Gastrocnemius medialis (tissue), 4 donors: Measurements from ENCODE around the gene CIART.

Experiments used
- POLR2A ChIP-seq, 2 donors: fragments of 450-650 bp; IDR thresholded peaks; one replicate each; pipeline ENCODE4 v1.6.1; 2017; ENCODE audit warnings: antibody characterized with exemption in 2 of 2, mild to moderate bottlenecking in 2 of 2, moderate library complexity in 2 of 2
- TF ChIP-seq, protein P1 (sequence below), 5 experiments: fragments of 450-650 bp in 3 of 5; fragments of 200-600 bp in 2 of 5; sonication (generic) in 2 of 5; IDR thresholded peaks in 4 of 5; conservative IDR thresholded peaks in 1 of 5; 1 replicate in 4 of 5; 2 replicates in 1 of 5; pipeline ENCODE4 v1.5.1; 2016 to 2019; ENCODE audit warnings: antibody characterized with exemption in 5 of 5, mild to moderate bottlenecking in 3 of 5, moderate library complexity in 3 of 5

- TF ChIP-seq, protein P1, sequence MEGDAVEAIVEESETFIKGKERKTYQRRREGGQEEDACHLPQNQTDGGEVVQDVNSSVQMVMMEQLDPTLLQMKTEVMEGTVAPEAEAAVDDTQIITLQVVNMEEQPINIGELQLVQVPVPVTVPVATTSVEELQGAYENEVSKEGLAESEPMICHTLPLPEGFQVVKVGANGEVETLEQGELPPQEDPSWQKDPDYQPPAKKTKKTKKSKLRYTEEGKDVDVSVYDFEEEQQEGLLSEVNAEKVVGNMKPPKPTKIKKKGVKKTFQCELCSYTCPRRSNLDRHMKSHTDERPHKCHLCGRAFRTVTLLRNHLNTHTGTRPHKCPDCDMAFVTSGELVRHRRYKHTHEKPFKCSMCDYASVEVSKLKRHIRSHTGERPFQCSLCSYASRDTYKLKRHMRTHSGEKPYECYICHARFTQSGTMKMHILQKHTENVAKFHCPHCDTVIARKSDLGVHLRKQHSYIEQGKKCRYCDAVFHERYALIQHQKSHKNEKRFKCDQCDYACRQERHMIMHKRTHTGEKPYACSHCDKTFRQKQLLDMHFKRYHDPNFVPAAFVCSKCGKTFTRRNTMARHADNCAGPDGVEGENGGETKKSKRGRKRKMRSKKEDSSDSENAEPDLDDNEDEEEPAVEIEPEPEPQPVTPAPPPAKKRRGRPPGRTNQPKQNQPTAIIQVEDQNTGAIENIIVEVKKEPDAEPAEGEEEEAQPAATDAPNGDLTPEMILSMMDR (IDR thresholded peaks at IDR 0.05 in 4 of 5, conservative IDR thresholded peaks at IDR 0.05 in 1 of 5) = no peak
- TF ChIP-seq POLR2A (IDR thresholded peaks at IDR 0.05) = no peak
These were observed 26.2 kb upstream of the CIART start for GRCh38 chr1:150256198-150256553.
